ENCODE measurements around the gene BHLHE40.

Gene BHLHE40

DNA sequence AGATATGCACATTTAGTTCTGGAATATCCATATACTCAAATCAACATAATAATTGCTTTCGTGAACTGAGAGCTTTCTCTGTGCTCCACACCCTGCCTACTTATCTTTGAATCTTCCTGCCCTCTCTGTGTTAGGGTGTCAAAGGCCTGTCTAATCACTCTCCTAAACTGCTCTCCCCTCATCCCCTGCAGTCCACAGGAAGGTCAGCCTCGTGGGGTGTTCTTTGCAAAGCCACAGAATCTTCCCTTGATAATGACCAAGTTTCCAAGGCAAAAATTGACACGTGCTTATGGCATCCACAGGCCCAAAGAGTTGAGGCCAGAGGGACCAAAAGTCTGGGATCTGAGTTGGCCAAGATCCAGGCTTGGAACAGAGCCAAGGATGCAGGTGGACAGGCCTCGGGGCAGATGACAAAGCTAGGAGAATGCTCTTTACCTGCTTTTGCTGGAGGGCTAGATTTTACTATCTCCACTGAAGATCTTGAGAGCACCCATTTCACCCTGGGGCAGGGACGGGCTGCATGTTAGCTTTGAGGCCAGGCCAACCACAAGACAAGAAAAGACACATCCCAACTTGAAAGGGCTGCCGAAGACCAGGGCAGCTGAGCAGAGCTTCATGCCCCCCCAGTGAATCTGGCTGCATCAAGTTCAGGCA is 20.4 kb downstream of the BHLHE40 start (continued):
- TF ChIP-seq, protein P1, sequence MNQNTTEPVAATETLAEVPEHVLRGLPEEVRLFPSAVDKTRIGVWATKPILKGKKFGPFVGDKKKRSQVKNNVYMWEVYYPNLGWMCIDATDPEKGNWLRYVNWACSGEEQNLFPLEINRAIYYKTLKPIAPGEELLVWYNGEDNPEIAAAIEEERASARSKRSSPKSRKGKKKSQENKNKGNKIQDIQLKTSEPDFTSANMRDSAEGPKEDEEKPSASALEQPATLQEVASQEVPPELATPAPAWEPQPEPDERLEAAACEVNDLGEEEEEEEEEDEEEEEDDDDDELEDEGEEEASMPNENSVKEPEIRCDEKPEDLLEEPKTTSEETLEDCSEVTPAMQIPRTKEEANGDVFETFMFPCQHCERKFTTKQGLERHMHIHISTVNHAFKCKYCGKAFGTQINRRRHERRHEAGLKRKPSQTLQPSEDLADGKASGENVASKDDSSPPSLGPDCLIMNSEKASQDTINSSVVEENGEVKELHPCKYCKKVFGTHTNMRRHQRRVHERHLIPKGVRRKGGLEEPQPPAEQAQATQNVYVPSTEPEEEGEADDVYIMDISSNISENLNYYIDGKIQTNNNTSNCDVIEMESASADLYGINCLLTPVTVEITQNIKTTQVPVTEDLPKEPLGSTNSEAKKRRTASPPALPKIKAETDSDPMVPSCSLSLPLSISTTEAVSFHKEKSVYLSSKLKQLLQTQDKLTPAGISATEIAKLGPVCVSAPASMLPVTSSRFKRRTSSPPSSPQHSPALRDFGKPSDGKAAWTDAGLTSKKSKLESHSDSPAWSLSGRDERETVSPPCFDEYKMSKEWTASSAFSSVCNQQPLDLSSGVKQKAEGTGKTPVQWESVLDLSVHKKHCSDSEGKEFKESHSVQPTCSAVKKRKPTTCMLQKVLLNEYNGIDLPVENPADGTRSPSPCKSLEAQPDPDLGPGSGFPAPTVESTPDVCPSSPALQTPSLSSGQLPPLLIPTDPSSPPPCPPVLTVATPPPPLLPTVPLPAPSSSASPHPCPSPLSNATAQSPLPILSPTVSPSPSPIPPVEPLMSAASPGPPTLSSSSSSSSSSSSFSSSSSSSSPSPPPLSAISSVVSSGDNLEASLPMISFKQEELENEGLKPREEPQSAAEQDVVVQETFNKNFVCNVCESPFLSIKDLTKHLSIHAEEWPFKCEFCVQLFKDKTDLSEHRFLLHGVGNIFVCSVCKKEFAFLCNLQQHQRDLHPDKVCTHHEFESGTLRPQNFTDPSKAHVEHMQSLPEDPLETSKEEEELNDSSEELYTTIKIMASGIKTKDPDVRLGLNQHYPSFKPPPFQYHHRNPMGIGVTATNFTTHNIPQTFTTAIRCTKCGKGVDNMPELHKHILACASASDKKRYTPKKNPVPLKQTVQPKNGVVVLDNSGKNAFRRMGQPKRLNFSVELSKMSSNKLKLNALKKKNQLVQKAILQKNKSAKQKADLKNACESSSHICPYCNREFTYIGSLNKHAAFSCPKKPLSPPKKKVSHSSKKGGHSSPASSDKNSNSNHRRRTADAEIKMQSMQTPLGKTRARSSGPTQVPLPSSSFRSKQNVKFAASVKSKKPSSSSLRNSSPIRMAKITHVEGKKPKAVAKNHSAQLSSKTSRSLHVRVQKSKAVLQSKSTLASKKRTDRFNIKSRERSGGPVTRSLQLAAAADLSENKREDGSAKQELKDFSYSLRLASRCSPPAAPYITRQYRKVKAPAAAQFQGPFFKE (tag by site-specific recombination; IDR thresholded peaks at IDR 0.05; ENCODE audit: borderline replicate concordance): no peak
- TF ChIP-seq ZNF558 (tag by site-specific recombination; IDR thresholded peaks at IDR 0.05) (no peak), YY2 (tag by site-specific recombination; IDR thresholded peaks at IDR 0.05) (no peak)

DNA sequence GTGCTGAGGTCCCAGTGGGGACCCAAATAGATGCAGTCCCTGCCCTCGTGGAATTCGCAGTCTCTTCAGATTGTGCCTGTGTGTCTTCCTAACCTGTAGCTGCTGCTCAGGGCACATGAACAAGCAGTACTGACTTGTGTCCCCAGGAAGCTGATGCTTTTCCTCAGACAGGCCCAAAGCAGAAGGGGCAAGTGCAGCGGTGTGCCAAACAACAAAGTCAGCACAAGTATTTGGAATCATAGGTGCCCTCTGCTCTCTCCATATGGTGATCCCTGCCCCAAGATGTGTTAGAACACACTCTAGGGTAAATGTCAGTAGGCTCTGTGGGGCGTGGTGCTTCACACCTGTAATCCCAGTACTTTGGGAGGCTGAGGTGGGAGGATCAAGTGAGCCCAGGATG is 21.9 kb downstream of the BHLHE40 start:
- H3K36me3 ChIP-seq (ENCODE audit: control insufficient read depth in 2 of 2, insufficient read depth in 1 of 2, low read length in 2 of 2): no peaks in the 10 kb centered on the region
- H3K4me3 ChIP-seq (ENCODE audit: low read depth, low read length): no peak overlapping the region
- H3K27ac ChIP-seq (ENCODE audit: extremely low read depth, low read depth, low read length): peak overlapping the region; percentile 22; the same call in 1 of the 2 replicates
- POLR2A ChIA-PET: interaction anchor here (0.7 to 5.0 kb wide), 7 partner anchors 11 to 280 kb away, joined by 3 to 20 read pairs (median 13); partner anchors contain the start of gene BHLHE40
- no peaks in the 10 kb centered on the region for H3K9me3 ChIP-seq (ENCODE audit: control insufficient read depth, insufficient read depth, low read depth, low read length)
- CTCF ChIA-PET: interaction anchor here (0.8 to 2.0 kb wide), 3 partner anchors 14 to 21 kb away, joined by 4 to 8 read pairs (median 5); partner anchors contain the start of gene BHLHE40
- peaks cover 17% of the 10 kb centered on the region for H3K4me1 ChIP-seq (ENCODE audit: control insufficient read depth, insufficient read depth, low read length)
- TF ChIP-seq, protein P2, sequence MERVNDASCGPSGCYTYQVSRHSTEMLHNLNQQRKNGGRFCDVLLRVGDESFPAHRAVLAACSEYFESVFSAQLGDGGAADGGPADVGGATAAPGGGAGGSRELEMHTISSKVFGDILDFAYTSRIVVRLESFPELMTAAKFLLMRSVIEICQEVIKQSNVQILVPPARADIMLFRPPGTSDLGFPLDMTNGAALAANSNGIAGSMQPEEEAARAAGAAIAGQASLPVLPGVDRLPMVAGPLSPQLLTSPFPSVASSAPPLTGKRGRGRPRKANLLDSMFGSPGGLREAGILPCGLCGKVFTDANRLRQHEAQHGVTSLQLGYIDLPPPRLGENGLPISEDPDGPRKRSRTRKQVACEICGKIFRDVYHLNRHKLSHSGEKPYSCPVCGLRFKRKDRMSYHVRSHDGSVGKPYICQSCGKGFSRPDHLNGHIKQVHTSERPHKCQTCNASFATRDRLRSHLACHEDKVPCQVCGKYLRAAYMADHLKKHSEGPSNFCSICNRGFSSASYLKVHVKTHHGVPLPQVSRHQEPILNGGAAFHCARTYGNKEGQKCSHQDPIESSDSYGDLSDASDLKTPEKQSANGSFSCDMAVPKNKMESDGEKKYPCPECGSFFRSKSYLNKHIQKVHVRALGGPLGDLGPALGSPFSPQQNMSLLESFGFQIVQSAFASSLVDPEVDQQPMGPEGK (tag by site-specific recombination; IDR thresholded peaks at IDR 0.05): 0 out of 2 replicates have a peak, but pooled peaks have one; percentile 11
- TF ChIP-seq, protein P3, sequence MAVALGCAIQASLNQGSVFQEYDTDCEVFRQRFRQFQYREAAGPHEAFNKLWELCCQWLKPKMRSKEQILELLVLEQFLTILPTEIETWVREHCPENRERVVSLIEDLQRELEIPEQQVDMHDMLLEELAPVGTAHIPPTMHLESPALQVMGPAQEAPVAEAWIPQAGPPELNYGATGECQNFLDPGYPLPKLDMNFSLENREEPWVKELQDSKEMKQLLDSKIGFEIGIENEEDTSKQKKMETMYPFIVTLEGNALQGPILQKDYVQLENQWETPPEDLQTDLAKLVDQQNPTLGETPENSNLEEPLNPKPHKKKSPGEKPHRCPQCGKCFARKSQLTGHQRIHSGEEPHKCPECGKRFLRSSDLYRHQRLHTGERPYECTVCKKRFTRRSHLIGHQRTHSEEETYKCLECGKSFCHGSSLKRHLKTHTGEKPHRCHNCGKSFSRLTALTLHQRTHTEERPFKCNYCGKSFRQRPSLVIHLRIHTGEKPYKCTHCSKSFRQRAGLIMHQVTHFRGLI (tag by site-specific recombination; IDR thresholded peaks at IDR 0.05): no peak
- TF ChIP-seq ZNF121 (tag by site-specific recombination; IDR thresholded peaks at IDR 0.05) (no peak), ZBTB20 (tag by site-specific recombination; IDR thresholded peaks at IDR 0.05) (0 out of 2 replicates have a peak, but pooled peaks have one; percentile 6), ZNF433 (tag by site-specific recombination; IDR thresholded peaks at IDR 0.05; ENCODE audit: low read depth) (no peak)

DNA sequence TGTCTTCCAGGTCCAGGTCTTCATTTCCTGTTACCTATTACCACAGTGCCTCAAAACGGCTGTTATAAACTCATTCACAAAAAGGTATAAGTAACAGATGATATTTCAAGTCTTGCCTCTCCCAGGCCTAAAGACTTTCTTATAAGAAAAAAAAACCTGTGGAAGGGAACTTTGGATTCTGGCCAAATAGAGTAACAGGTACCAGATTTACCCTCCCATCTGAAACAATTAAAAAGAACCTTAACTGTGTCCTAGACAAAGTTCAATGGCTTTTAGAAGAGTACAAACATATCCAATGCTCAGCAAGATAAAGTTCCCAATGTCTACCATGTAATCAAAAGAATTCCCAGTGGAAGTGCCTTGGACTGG is 22.6 kb downstream of the BHLHE40 start:
- H3K4me3 ChIP-seq (ENCODE audit: low read depth, low read length): no peak overlapping the region
- H3K9me3 ChIP-seq (ENCODE audit: control insufficient read depth, insufficient read depth, low read depth, low read length): no peaks in the 10 kb centered on the region
- no peak for TF ChIP-seq ZNF610 (tag by site-specific recombination; IDR thresholded peaks at IDR 0.05; ENCODE audit: borderline replicate concordance)
- peak; percentile 73 for TF ChIP-seq SCRT2 (tag by site-specific recombination; IDR thresholded peaks at IDR 0.05)
- H3K4me1 ChIP-seq (ENCODE audit: control insufficient read depth, insufficient read depth, low read length): peaks cover 17% of the 10 kb centered on the region
- POLR2A ChIA-PET: interaction anchor here (1.1 to 5.0 kb wide), 5 partner anchors 15 to 23 kb away, joined by 7 to 20 read pairs (median 13); partner anchors contain the start of gene BHLHE40
- CTCF ChIA-PET: interaction anchor here (0.5 to 2.0 kb wide), 4 partner anchors 15 to 165 kb away, joined by 3 to 8 read pairs (median 4); partner anchors contain the start of gene BHLHE40
- H3K27ac ChIP-seq (ENCODE audit: extremely low read depth, low read depth, low read length): peak overlapping the region; percentile 43; the same call in 1 of the 2 replicates
- no peaks in the 10 kb centered on the region for H3K36me3 ChIP-seq (ENCODE audit: control insufficient read depth in 2 of 2, insufficient read depth in 1 of 2, low read length in 2 of 2)

All from HEK293 (cell line).